ENCODE results near the gene HDAC4.

DNA sequence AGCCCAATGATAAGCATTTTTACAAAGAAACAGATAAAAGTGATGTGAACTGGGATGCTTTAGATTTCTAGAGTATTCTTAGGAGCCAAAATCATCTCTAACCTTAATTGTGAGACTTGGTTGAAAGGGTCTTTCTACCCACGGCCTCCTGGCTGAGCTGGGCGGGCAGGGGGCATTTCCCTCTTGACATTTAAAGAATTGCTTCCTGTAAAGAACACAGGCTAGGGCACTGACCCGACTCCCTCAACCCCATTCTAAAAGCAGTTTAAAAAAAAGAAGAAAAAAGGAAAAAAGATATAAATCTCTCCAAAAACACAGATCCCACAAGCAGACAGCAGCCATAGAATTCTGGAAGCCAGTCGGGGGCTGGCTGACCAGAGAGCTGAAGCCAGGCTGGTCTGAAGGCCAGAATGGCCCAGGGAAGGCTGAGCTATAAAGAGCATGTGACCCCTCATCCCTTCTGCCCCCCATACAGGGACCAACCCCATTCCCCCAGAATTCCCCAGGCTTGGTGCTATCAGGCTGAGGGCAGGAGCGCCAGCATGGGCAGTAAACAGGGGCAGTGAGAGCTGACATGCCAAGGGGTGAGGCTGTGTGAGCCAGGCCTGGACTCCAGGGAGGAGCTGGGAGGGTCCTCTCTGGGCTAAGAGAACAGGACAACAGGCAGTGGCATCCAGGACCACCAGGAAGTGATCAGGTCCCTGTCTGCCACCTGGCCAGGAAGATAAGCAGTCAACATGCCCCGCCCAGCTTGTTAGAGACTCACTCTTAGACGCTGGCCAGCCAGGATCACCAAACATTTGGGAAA is 188.5 kb downstream of the HDAC4 start:
- TF ChIP-seq POLR2AphosphoS5 (IDR thresholded peaks at IDR 0.05) = no peak
- TF ChIP-seq, protein P1, sequence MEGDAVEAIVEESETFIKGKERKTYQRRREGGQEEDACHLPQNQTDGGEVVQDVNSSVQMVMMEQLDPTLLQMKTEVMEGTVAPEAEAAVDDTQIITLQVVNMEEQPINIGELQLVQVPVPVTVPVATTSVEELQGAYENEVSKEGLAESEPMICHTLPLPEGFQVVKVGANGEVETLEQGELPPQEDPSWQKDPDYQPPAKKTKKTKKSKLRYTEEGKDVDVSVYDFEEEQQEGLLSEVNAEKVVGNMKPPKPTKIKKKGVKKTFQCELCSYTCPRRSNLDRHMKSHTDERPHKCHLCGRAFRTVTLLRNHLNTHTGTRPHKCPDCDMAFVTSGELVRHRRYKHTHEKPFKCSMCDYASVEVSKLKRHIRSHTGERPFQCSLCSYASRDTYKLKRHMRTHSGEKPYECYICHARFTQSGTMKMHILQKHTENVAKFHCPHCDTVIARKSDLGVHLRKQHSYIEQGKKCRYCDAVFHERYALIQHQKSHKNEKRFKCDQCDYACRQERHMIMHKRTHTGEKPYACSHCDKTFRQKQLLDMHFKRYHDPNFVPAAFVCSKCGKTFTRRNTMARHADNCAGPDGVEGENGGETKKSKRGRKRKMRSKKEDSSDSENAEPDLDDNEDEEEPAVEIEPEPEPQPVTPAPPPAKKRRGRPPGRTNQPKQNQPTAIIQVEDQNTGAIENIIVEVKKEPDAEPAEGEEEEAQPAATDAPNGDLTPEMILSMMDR (IDR thresholded peaks at IDR 0.05) = no peak

Data from stomach (tissue), 4 donors.